ENCODE data around the gene ASIC4.

ASIC4 gene

DNA sequence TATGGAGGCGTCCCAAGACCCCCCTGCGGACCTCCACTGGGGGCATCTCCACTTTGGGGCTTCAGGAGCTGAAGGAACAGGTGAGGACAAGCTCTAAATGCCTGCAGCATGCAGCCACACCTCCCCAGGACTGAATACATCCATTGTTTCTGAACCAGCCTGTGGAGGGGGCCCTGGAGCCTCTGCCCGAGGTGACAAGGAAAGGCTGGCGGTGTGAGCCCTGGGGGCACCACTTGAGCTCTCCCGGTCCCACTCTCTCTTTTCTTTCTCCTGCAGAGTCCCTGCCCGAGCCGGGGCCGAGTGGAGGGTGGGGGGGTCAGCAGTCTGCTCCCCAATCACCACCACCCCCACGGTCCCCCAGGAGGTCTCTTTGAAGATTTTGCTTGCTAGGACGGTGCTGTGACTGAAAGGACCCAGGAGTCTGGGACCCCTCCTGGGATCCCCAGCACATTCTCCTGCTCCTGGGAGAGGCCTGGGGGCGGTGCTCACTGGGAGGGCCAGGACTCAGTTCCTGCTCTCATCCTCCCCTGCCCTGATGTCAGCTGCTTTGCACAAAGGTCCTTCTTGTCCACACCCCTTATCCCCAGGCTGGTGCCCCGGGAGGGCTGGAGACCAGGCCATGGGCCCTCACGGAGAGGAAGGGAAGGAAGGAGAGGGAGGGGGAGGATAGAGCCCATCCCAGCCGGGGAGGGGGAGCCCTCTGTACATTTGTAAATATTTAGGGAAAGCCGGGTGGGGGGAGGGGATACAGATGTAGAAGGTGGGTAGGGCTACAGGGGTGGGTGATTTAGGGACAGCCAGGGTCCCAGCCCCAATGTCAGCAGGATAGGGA is 23.6 kb downstream of the ASIC4 start:
- DNase-seq, result no peak

DNA sequence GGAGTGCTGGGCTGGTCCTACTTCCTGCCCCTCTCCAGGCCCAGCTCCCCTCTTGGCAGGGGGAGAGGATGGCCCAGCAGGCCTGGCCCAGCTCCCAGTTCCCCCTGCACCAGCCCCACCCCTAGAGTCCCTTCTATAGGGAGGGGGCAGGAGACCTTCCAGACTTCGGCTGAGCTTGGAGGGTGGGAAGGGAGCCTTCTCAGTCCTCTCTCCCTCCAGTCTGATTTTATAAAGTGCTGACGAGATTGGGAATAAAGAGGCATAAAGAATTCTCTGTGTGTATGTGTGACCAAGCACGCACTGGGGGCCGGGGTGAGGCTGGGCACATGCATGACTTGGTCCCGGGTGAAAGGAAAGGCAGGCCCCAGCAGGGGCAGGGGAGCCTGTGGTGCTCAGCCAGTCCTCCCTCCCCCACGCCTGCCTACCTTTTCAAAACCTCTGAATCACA is 24.2 kb downstream of the ASIC4 start:
- DNase-seq, result no peak

DNA sequence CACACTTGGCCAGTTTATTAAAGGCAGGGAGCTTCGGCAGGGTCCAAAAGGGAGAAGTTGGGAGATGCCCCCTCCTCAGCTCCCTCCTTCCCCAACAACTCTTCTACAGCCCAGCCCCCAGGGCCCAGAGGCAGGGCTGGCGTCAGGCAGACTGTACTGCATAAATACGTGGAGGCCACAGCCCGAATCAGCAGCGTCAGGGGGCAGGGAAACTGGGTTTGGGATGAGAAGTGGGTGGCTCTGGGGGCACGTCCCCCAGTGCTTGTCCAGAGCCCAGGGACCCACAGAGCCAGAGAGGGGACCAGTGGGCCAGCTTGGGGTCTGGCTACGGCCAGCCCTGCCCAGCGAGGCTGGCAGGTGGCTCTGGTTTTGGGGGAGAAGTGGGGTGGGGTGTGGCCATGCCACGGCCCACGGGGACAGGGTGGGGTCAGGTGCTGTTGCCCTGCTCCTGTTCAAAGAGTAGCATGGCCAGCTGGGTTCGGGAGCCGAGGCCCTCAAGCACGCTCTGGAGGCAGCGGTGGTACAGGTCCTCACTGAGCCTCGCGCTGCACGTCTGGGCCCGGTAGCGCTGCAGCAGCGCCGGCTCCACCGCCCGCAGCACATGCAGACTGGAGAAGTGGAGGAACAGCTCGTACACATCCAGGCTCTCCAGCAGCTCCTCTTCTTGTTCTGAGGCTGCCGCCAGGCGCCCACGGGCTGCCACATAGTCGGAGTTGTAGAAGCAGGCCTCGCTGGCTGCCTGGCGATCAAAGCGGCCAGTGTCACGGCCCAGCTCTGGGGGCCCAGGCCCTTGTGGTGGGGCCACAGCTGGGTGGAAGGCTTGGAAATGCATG is 24.9 kb downstream of the ASIC4 start:
- no peak for DNase-seq

GRCh38 chr2:219539926-219540678 is 25.8 kb downstream of the ASIC4 start:
- no peak for DNase-seq

GRCh38 chr2:219540784-219541504 is 26.7 kb downstream of the ASIC4 start:
- no peak for DNase-seq

DNA sequence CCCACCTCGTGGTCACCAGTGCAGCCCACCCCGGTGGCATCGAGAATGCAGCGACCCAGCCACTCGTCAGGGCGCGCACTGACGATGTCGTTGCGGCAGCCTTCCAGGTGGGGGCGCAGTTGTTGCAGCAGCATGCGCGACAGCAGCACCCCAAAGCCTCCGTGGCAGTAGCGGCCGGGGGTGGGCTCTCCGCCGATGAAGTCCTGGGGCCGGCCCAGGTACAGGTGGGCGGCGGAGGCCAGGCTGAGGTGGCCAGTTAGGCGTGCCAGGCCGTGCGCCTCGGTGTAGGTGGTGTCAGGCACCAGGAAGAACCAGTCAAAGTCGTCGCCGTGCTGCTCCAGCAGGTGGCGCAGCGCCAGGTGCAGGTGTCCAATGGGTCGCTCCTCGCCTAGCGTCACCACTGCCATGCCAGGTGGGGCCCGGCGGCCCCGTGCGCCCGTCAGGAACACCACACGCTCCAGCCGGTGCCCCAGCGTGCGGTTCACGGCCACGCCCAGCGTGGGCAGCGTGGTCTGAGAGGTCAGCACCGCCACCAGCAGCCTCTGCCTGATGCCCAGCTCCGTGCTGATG is 27.4 kb downstream of the ASIC4 start:
- DNase-seq, result peak in 1 of 2 experiments; percentile 50

- DNase-seq, result no peak
These were observed 28.8 kb downstream of the ASIC4 start for GRCh38 chr2:219542931-219543595.

DNA sequence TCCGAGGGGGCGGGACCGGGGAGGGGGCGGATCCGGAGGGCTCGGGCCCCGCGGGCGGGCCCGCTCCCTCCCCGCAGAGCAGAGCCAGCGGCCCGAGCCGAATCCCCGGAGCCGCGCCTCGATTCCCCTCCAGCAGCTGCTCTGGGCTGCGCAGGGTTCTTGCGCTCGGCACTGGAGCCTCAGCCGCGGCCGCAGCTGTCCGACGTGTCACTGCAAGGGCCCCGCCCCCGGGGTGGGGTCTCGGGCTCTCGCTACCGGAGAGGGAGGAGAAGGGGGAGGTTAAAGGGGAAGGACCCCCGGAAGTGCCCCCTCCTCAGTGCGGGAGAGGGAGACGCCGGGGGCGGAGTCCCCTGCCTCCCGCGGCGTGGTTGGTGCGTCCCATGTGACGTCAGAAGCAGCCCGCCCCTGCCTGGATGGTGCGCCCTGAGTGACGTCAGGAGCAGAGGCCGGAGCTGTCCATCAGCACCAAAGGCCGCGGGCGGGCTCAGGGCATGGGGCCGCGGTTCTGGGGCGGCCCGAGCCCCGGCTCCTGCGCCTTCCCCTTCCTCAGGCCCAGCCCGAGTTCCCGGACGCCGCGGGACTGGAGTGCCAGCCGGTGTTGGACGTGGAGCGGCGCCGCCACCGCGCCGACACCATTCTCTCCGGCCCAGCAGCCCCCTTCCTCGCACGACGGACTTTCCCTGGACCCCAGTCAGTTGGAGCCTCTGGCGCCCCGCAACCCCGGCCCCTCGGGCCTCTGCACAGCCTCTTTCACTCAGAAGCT is 29.5 kb downstream of the ASIC4 start, which contains the start of the genes CHPF and TMEM198:
Gene CHPF, minus strand, starts transcription at position 214 of the 763 bp plus-strand sequence. CDS start 271 bp downstream, outside the sequence.
Gene TMEM198, plus strand, starts transcription at position 433 of the 763 bp plus-strand sequence. CDS start 700 bp downstream, outside the sequence.
- peak; percentile 69 to 90 for DNase-seq

DNA sequence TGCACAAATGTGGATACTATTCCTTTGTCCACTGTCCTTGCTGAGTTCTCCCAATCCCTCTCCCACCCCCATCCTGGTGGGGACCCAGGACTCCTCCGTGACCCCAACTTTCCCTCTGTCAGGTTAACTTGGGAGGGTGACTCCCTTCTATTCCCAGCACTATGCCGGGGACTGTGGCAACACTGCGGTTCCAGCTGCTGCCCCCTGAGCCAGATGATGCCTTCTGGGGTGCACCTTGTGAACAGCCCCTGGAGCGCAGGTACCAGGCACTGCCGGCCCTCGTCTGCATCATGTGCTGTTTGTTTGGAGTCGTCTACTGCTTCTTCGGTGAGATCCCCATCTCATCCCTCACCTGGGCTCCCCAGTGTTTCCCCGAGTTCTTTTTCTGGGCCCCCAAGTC is 30.3 kb downstream of the ASIC4 start:
- no peak for DNase-seq

DNA sequence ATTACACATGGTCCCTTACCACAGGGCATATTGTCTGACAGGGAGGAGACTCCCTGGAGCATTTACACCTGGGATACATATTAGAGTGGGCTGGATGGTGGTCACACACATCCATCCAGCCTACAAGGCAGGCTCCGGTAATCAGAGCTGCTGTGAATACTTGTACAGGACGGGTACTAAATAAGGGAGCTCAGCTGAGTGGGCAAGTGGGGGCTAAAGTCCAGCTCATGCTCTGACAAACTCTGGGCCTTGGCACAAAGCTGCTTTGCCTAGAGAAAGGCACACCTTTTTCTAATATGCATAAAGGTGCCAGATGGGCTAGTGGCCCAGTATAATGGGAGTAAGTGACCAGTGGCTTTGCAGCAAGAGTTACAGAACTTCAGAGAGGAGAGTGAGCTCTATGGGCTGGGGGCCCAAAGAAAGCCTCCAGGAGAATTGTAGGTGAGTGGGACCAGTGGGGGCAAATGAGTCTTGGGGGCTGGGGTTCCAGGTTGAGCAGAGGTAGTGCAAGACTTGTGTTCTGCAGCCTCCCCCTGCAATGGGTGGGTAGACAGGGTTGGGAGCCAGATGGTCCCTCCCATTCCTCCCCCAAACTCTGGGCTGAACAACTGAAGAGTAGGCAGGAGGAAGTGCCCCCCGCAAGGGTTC is 31.1 kb downstream of the ASIC4 start:
- DNase-seq, result no peak

GRCh38 chr2:219545943-219546352 is 31.7 kb downstream of the ASIC4 start:
- no peak for DNase-seq

DNA sequence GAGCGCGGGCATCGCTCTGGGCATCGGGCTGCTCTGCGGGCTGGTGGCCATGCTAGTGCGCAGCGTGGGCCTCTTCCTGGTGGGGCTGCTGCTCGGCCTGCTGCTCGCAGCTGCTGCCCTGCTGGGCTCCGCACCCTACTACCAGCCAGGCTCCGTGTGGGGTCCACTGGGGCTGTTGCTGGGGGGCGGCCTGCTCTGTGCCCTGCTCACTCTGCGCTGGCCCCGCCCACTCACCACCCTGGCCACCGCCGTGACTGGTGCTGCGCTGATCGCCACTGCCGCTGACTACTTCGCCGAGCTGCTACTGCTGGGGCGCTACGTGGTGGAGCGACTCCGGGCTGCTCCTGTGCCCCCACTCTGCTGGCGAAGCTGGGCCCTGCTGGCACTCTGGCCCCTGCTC is 33.3 kb downstream of the ASIC4 start:
- DNase-seq, result no peak

DNA sequence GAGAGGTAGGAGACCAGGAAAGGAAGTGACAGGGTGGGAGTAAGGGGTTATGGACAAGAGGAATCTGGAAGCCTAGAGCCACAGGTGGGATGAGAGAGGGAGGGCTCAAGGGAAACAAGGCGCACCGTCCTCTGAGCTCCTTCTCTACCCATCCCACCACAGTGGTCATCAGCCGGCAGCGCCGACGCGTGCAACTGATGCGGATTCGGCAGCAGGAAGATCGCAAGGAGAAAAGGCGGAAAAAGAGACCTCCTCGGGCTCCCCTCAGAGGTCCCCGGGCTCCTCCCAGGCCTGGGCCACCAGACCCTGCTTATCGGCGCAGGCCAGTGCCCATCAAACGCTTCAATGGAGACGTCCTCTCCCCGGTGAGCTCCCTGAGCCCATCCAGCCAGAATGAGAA is 34.7 kb downstream of the ASIC4 start:
- no peak for DNase-seq

GRCh38 chr2:219549619-219550018 is 35.3 kb downstream of the ASIC4 start:
- no peak for DNase-seq

DNA sequence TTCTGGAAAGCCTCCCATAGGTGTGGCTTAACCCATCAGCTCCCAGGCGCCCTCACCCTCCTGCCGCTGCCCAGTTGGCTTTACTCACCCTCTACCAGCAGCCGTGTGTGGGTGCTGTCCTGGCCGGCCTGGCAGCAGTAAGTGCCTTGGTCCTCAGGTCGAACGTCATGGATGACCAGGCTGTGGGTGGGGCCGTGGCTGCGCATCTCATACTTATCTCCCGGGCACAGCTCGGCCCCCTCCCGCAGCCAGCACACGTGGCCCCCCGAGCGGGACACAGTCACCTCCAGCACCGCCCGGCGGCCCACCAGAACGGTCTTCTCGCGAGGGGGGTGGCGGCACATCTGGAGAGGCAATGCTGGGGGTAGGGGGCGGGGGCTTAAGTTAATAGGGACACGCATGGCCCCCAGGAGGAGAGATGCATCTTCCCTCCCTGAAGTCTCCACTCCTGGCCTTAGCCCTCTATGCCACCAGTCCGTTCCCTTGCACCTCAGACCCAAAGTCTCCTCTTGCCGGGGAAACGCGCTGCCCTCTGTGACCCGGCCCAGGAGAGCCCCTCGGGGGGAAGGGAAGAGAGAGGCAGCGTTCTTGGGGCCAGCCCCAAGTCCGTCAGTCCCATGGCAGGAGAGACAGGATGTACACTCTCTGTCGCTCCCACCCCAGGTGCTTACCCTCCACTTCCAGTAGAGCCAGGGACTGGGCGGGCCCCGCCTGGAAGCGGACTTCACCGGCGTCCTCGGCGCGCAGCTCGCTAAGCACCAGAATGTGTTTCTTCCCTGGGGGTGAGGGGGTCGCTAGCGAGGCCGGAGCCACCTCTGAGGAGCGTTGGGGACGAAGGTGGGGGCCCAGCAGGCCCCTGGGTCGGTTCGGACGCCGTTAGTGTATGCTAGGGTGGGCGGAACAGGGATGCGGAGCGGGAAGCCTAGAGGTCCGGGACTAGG is 37.4 kb downstream of the ASIC4 start:
- DNase-seq, result no peak

GRCh38 chr2:219552382-219553167 is 38.3 kb downstream of the ASIC4 start:
- peak in 1 of 2 experiments; percentile 19 for DNase-seq

GRCh38 chr2:219553168-219553417 is 38.8 kb downstream of the ASIC4 start:
- DNase-seq, result no peak

- DNase-seq, result no peak
These were observed 39.2 kb downstream of the ASIC4 start for GRCh38 chr2:219553463-219553963.
